ENCODE measurements around the gene LDLRAD4.
"Not testable (repeated sequence)": the region's sequence is repeated elsewhere in the genome, so short reads cannot be mapped to it uniquely, and the experiment has no call there.

The LDLRAD4 gene

GRCh38 chr18:13587477-13587876 is 368.9 kb downstream of the LDLRAD4 start:
- DNase-seq: no peak

- no peak for DNase-seq
These were observed 369.4 kb downstream of the LDLRAD4 start for GRCh38 chr18:13587937-13588336.

- DNase-seq: no peak
These were observed 370.8 kb downstream of the LDLRAD4 start for GRCh38 chr18:13589316-13589715.

GRCh38 chr18:13589943-13590342 is 371.4 kb downstream of the LDLRAD4 start:
- no peak for DNase-seq

- DNase-seq: no peak
These were observed 373.7 kb downstream of the LDLRAD4 start for GRCh38 chr18:13592246-13592645.

GRCh38 chr18:13594551-13594950 is 376.0 kb downstream of the LDLRAD4 start:
- DNase-seq: no peak

GRCh38 chr18:13597068-13597467 is 378.5 kb downstream of the LDLRAD4 start:
- DNase-seq: no peak

GRCh38 chr18:13598591-13598990 is 380.0 kb downstream of the LDLRAD4 start:
- DNase-seq: no peak

- DNase-seq: no peak
These were observed 380.5 kb downstream of the LDLRAD4 start for GRCh38 chr18:13599031-13599430.

- no peak for DNase-seq
These were observed 384.9 kb downstream of the LDLRAD4 start for GRCh38 chr18:13603304-13604019.

- DNase-seq: no peak
These were observed 386.2 kb downstream of the LDLRAD4 start for GRCh38 chr18:13604786-13605185.

GRCh38 chr18:13605477-13605876 is 386.9 kb downstream of the LDLRAD4 start:
- no peak for DNase-seq

- no peak for DNase-seq
These were observed 387.3 kb downstream of the LDLRAD4 start for GRCh38 chr18:13605901-13606300.

- DNase-seq: no peak
These were observed 388.2 kb downstream of the LDLRAD4 start for GRCh38 chr18:13606604-13607254.

- not testable (repeated sequence) for DNase-seq
These were observed 389.5 kb downstream of the LDLRAD4 start for GRCh38 chr18:13608024-13608562.

GRCh38 chr18:13608791-13609532 is 390.4 kb downstream of the LDLRAD4 start:
- DNase-seq: no peak

- DNase-seq: no peak
These were observed 392.1 kb downstream of the LDLRAD4 start for GRCh38 chr18:13610555-13611141.

- DNase-seq: no peak
These were observed 392.6 kb downstream of the LDLRAD4 start for GRCh38 chr18:13611142-13611600.

- DNase-seq: no peak
These were observed 393.1 kb downstream of the LDLRAD4 start for GRCh38 chr18:13611601-13612195.

- no peak for DNase-seq
These were observed 393.8 kb downstream of the LDLRAD4 start for GRCh38 chr18:13612196-13612997.

- no peak for DNase-seq
These were observed 394.5 kb downstream of the LDLRAD4 start for GRCh38 chr18:13613099-13613498.

Data from DMS 273 treated with DMSO at 0.1 percent for 48 hours (cell line).